ENCODE results near the gene BFAR.
"Not testable (repeated sequence)": the region's sequence is repeated elsewhere in the genome, so short reads cannot be mapped to it uniquely, and the experiment has no call there.

Gene BFAR

DNA sequence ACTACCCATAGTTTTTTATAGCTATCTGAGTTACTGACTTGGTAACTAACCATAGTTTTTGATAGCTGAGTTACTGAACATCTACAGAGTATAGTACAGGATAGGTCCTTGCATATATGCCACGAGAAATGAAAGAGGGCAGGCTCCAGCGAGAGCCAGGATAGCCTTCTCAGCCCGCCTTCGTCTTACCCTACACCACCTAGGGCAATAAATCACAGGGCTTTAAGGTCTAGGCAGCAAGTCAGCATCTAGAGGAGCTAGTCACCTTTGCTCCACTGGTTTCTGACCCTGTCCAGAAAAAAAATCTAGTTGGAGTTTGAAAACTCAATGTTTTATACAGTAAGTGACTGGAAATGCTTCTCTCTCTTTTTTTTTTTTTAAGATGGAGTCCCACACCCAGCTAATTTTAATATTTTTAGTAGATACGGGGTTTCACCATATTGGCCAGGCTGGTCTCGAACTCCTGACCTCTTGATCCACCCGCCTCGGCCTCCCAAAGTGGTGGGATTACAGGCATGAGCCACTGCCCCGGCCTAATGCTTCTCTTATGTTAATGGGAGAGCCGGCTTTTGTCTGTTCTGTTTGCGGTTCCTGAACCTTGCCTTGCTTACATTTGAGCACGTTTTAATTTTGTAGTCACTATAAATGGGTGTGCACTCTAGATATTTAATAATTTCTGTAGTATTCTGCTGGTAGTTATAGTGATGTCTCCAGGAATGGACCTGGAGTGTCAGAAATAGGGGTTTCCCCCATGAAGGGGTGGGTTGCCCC lies 2.8 kb downstream of the BFAR start:
- no peak for DNase-seq (ENCODE audit: low spot score)

DNA sequence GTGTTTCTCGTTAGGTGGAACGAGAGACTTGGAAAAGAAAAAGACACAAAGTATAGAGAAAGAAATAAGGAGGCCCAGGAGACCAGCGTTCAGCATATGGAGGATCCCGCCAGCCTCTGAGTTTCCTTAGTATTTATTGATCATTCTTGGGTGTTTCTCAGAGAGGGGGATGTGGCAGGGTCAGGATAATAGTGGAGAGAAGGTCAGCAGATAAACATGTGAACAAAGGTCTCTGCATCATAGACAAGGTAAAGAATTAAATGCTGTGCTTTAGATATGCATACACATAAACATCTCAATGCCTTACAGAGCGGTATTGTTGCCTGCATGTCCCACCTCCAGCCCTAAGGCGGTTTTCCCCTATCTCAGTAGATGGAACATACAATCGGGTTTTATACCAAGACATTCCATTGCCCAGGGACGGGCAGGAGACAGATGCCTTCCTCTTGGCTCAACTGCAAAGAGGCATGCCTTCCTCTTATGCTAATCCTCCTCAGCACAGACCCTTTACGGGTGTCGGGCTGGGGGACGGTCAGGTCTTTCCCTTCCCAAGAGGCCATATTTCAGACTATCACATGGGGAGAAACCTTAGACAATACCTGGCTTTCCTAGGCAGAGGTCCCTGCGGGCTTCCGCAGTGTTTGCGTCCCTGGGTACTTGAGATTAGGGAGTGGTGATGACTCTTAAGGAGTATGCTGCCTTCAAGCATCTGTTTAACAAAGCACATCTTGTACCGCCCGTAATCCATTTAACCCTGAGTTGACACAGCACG lies 3.6 kb downstream of the BFAR start:
- DNase-seq (ENCODE audit: low spot score): not testable (repeated sequence)

DNA sequence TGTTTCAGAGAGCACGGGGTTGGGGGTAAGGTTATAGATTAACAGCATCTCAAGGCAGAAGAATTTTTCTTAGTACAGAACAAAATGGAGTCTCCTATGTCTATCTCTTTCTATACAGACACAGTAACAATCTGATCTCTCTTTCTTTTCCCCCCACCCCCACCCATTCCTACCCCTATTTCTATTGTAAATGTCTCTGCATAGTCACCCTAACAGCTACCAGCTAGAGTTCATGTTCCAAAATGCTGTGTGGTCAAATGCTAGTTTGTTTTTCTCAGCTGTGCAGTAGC lies 4.1 kb downstream of the BFAR start:
- not testable (repeated sequence) for DNase-seq (ENCODE audit: low spot score)

DNA sequence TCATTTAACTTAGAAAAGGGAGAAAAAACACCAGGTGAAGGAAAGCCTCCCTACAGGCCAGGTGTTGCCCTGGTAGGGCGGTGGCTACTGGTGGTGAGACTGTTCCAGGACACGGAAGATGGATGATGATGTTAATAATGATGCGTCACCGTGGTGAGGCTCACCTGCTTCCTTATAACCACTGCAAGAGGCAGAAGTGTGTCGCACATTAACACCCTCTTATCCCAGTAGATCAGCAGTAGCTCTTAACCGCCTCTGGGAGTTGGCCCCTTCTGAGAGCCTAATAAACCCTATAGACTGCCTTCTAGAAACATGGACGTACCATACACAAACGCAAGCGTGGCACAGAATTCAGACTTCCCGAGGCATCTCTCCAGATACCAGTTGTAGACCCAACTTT lies 7.8 kb downstream of the BFAR start:
- DNase-seq (ENCODE audit: low spot score): no peak

DNA sequence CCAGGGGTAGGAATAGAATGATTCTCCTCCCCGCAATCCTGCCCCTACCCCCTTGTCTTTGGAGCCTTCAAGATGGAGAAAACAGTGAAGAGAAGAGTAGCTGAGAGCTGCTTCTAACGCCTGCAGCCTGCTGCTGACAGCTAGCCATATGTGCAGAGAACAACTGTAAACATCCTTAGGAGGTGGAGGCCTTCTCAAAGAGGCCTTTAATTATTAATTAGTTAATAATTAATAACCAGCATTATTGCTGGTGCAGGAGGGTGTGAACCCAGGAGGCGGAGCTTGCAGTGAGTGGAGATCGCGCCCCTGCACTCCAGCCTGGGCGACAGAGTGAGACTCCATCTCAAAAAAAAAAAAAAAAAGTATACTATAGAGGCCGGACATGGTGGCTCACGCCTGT lies 8.5 kb downstream of the BFAR start:
- no peak for DNase-seq (ENCODE audit: low spot score)

DNA sequence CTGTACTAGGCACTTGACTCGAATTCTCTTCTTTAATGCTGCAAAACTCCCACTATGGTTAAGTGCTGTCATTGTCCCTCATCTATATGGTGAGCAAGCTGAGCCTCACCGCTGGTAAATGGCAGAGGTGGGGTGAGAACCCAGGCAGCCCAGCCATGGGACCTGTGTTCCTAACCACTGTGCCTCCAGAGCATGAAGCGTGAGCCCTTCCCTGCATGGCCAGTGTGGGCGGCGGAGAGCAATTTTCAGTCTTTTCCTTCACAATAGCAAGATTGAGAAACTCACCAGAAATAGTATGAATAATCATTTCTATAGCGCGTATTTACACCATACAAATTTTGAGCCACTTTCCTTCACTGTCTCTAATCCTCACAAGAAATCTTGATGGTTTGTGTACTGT lies 9.2 kb downstream of the BFAR start:
- no peak for DNase-seq (ENCODE audit: low spot score)

DNA sequence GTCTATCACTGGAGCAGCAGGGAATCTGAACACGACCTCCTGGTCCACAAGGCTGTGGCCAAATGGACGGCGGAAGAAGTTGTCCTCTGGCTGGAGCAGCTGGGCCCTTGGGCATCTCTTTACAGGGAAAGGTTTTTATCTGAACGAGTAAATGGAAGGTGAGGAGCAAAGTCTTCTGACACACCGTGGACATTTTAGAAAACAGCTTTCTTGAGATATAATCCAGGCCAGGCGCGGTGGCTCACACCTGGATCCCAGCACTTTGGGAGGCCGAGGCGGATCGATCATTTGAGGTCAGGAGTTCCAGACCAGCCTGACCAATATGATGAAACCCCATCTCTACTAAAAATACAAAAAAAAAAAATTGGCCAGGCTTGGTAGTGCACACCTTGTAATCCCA lies 17.1 kb downstream of the BFAR start:
- no peak for DNase-seq (ENCODE audit: low spot score)

DNA sequence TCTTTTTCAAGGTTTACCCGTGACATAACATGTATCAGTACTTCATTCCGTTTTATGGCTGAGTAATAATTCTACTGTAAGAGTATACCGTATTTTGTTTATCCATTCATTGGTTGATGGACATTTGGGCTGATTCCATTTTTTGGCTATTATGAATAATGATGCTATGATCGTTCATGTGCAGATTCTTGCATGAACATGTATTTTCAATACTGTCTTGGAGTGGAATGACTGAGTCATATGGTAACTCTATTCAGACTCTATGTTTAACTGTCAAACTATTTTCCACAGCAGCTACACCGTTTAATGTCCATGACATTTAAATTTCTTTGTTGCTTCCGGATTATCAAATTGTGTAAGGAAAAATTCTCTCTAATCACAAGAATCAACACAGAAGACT lies 17.9 kb downstream of the BFAR start:
- no peak for DNase-seq (ENCODE audit: low spot score)

DNA sequence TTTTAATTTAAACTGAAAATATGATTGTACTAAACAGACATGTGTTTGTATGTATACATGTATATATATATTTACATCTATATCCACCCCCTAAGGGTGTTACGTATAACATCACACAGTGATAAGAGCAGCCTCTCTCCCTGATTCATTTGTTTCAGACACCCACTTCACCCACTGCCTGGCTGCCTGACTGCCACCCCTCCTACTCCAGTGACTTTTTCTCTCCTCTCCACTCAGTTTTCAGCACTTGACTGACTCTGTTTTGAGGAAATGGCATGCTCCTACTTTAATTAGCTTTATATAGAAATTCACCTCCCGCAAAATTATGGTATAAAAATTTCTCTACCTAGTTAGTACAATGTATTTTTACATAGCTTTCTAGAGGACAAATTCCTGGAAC lies 20.0 kb downstream of the BFAR start:
- DNase-seq (ENCODE audit: low spot score): no peak

DNA sequence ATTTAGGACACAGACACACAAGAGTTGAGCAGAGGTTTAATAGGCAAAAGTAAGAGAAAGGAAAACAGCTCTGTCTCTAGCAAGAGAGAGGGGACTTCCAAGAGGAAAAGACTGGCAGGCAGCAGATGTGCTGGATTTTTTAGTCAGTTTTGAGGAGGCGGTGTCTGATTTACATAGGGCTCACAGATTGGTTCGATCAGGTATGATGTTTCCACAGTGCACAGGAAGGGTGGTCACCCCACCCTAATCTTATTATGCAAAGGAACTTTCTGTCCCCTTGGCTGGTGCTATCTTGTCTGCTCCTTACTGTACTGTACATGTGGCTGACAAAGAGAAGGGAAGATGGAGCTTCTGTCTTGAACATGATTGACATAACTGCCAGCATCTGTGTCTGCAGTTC lies 25.3 kb downstream of the BFAR start:
- peak; percentile 90 for DNase-seq (ENCODE audit: low spot score)

DNA sequence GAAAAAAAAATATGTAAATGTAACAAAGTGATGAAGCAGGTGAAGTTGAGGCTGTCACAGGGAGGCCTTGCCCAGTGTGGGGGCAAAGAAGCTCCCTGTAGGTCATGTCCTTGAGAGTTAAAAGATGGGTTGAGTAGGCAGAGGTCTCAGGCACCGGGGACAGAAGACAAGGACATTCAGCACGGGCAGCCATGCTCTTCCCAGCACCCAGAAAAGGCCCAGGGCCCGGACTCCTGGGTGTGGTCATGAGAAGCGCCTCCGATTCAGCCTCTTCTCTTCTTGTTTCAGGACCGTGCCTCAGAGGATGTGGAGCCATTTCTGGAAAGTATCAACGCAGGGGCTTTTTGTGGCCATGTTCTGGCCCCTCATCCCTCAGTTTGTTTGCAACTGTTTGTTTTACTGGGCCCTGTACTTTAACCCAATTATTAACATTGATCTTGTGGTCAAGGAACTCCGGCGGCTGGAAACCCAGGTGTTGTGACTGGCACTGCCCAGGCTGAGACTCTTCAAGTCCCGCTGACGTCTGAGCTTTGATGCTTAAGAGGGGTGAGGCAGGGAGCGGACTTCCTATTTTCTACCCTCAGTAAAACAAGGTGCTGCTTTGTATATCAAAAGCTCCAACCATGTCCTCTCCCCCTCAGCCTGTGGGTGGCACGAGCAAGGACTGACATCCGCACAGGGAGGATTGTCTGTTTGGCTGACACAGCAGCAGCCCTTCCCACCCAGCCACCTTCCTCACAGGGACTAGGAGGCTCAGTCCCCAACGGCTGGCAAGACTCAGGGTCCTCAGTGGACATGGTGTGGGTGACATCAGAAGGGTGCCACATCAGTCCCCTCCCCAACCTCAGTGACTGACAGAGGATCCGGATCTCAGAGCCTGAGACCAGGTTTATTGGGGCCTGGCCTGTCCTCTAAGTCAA lies 34.9 kb downstream of the BFAR start:
- DNase-seq (ENCODE audit: low spot score): no peak

DNA sequence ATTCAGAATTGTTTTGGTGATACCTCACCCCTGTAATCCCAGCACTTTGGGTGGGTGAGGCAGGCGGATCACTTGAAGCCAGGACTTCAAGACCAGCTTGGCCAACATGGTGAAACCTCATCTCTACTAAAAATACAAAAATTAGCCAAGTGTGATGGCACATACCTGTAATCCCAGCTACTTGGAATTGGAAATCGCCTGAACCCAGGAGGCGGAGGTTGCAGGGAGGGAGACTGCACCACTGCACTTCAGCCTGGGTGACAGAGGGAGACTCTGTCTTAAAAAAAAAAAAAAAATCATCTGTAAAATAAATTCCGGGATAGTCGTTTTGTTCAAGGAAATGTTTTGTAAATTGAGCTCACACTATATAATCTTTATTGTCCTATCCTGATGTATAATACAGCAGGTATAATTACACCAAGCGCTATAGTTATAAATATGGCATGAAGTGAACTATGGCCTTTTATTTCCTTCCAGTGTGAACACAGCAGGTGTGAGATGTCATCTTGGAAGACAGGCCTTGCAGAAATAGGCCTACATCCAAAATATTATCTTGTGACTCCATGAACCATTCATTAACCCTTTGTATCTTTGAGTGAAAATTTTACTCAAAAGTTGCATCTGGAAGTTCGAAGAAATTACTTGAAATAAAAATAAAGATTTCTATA lies 35.9 kb downstream of the BFAR start:
- DNase-seq (ENCODE audit: low spot score): no peak

DNA sequence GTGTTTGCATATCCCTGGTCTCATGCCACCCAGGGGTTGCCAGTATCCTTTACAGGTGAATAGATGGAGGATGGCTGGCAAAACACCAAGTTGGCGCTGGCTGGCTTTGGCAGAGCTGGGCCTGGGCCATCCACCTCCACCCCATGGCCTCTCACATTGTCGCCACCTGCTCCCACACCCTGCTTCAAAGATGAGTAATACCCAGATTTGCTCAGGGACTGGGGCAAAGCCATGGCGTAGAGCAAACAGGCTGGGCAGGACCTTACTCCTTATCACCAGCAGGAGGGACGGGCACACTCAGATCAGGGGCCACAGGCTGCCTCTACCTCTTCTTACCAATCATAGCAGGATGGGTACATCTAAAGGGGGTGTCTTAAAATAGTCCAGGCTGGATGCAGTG lies 37.0 kb downstream of the BFAR start:
- DNase-seq (ENCODE audit: low spot score): no peak

DNA sequence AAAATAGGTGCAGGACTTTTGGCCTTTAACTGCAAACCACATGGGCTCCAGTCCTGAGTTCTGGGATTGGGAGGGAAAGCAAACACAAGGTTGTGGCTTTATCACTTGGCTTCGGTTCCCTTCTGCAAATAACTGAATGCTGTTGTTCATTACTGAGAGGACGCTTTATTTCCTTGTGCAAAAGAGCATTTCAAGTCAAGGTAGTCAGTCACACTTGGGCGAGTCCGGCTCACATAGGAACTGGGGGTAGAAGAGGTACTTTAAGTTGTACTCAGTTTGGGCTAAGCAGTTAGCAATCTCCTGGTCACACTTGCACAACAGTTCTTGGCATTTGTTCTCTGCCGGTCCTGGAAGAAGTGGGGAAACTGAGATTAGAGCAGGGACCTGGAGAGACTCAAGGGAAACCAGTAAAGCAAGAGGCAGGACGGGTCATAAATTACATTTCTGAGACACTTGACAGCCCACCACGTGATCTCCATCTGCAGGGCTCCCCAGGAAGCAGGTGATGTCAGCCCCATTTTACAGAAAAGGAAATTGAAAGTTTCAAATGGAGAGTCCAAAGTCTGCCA lies 39.7 kb downstream of the BFAR start:
- no peak for DNase-seq (ENCODE audit: low spot score)

DNA sequence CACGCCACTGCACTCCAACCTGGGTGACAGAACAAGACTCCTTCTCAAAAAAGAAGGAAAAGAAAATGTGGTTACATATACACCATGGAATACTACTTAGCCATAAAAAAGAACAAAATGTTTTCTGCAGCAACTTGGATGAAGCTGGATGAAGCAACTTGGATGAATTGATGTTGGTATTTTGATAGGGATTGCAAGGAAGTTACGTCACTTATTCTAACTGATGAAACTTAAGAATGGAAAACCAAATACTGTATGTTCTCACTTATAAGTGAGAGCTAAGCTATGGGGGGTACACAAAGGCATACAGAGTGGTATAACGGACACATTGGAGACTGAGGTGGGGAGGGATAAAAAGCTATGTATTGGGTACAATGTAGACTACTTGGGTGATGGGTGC lies 43.9 kb downstream of the BFAR start:
- DNase-seq (ENCODE audit: low spot score): no peak

DNA sequence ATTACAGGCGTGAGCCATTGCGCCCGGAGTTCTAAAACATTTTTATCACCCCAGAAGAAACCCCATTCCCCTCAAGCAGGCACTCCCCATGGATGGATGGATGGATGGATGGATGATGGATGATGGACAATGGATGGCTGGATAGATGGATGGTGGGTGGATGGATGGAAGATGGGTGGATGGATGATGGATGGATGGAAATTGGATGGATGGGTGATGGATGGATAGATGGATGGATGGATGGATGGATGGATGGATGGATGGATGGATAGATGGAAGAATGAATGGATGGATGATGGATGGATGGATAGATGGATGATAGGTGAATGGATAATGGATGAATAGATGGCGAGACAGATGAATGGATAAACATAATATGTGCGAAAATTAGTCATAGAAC lies 44.9 kb downstream of the BFAR start:
- no peak for DNase-seq (ENCODE audit: low spot score)

DNA sequence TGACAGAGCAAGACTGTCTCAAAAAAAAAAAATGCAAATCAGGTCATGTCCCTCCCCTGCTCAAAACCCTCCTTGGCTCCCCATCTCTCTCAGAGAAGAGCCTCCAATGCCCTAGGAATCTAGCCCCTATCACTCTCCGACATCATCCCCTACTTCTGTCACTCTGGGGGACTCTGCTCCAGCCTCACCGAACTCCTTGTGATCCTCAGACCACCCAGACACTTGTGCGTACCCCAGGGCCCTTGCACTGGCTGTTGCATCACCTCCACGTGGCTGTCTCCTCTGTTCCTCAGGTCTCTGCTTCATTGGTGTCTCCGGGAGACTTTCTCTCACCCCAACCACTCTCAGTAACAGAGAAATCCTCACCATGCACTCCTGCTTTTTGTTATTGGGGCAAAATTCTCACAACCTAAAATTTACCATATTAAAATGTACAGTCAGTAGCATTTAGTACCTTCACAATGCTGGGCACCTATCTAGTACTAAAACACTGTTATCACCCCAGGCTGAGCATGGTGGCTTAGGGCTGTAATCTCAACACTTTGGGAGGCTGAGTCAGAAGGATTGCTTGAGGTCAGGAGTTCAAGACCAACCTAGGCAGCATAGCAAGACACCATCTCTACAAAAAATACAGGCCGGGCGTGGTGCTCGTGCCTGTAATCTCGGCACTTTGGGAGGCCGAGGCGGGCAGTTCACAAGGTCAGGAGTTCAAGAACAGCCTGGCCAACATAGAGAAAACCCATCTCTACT lies 46.2 kb downstream of the BFAR start:
- no peak for DNase-seq (ENCODE audit: low spot score)

DNA sequence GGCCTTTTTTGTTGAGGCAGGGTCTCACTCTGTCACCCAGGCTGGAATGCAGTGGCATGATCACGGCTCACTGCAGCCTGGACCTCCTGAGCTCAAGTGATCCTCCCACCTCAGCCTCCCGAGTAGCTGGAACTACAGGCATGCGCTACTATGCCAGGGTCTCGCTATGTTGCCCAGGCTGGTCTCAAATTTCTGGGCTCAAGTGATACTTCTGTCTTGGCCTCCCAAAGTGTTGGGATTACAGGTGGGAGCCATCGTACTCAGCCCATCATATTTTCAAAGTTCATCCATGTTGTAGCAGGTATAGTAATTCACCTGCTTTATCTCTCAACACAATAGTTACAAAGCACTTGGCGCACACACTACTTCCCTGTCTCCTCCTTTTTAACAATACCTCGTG lies 47.6 kb downstream of the BFAR start:
- DNase-seq (ENCODE audit: low spot score): not testable (repeated sequence)

DNA sequence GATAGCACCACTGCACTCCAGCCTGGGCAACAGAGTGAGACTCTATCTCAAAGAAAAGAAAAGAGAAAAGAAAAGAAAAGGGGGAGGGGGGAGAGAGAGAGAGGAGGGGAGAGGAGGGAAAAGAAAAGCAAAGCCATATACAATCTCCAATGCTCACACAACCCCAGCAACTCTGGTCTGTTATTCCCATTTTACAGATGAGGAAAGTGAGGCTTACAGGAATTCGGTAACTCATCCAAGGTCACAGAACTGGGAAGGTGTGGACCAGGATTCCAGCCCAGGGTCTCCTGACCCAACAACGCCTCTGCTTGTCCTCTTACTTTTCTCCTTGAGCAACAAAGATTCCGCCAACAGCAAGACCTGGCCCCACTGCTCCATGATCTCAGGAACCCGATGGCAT lies 48.4 kb downstream of the BFAR start:
- no peak for DNase-seq (ENCODE audit: low spot score)

DNA sequence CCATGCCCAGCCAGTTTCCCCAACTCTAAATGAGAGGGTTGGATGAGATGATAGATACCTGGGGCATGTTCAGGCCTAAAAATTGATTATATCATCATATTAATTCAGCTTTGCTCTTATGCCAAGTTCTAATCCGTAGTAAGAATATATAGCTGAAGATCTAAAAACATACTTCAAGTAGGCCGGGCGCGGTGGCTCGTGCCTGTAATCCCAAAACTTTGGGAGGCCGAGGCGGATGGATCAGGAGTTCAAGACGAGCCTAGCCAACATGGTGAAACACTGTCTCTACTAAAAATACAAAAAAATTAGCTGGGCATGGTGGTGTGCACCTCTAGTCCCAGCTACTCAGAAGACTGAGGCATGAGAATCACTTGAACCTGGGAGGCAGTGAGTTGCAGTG lies 49.4 kb downstream of the BFAR start:
- no peak for DNase-seq (ENCODE audit: low spot score)

Measured in SK-N-DZ (cell line).